Right ventricle myocardium superior (tissue), 1 donor: ENCODE data around the gene MAP1B. TPM values are rescaled to one million over a fixed set of nuclear protein-coding genes. Genes with fewer than 3 reads are reported as not detected.
A peak's percentile ranks its signal among the peaks of the same experiment; 100 is the strongest.

Experiments used
- ATAC-seq: fragments of 200-7000 bp; cut with Tn5 transposase; one replicate; pipeline ENCODE4 v1.9.1; 2020; ENCODE audit warnings: mild to moderate bottlenecking; ENCODE audit not compliant: poor library complexity
- DNase-seq: peaks from one replicate; pipeline ENCODE4 v3.0.0-alpha.2; 2020
- intact Hi-C: fragments of 100-400 bp; cut with DNase I; formaldehyde crosslinking; loops from one replicate; pipeline ENCODE4 v1.11.2; 2022
- total RNA-seq: library from RNA; stranded (reverse); fragmentation: NEBNext Ultra II Directional; extraction: Animal tissue kit (Norgen Biotek cat#: 25700); gene quantifications from one replicate; pipeline ENCODE4 v1.2.1, GENCODE V29; 2021
- donor health status: DM: no; HTN: yes; CAD: no; lungs with severe emphysema.

Gene MAP1B
- total RNA-seq, 1 donor from 2014 or later: 49.7 TPM

GRCh38 chr5:72172786-72173185, 65.5 kb downstream of the MAP1B start:
- intact Hi-C loops: no loop called here
- ATAC-seq (no peak), DNase-seq (no peak)

- ATAC-seq (no peak), DNase-seq (no peak)
- intact Hi-C loops: no loop called here
Observed at GRCh38 chr5:72177538-72177937, 70.3 kb downstream of the MAP1B start.

- ATAC-seq (peak; percentile 86), DNase-seq (peak; percentile 68)
- intact Hi-C loops: no loop called here
Observed at GRCh38 chr5:72179028-72179815, 71.9 kb downstream of the MAP1B start.

GRCh38 chr5:72179816-72180440, 72.7 kb downstream of the MAP1B start:
- intact Hi-C loops: no loop called here
- ATAC-seq: no peak
- DNase-seq: no peak

GRCh38 chr5:72180925-72181324, 73.7 kb downstream of the MAP1B start:
- intact Hi-C loops: no loop called here
- DNase-seq: no peak
- ATAC-seq: no peak

GRCh38 chr5:72182686-72183085, 75.4 kb downstream of the MAP1B start:
- DNase-seq: no peak
- intact Hi-C loops: no loop called here
- ATAC-seq: no peak

- intact Hi-C loops: no loop called here
- ATAC-seq (no peak), DNase-seq (no peak)
Observed at GRCh38 chr5:72183101-72183520, 75.8 kb downstream of the MAP1B start.

GRCh38 chr5:72184408-72184807, 77.1 kb downstream of the MAP1B start:
- DNase-seq: no peak
- no peak for ATAC-seq
- intact Hi-C loops: no loop called here

- intact Hi-C loops: no loop called here
- ATAC-seq (peak; percentile 78), DNase-seq (no peak)
Observed at GRCh38 chr5:72185496-72186329, 78.4 kb downstream of the MAP1B start.

GRCh38 chr5:72187388-72188075, 80.3 kb downstream of the MAP1B start:
- intact Hi-C loops: no loop called here
- DNase-seq (no peak), ATAC-seq (no peak)

- DNase-seq: no peak
- intact Hi-C loops: no loop called here
- ATAC-seq: no peak
Observed at GRCh38 chr5:72188166-72188565, 80.9 kb downstream of the MAP1B start.

- no peak for ATAC-seq
Observed at GRCh38 chr5:72189146-72189545, 81.9 kb downstream of the MAP1B start.

GRCh38 chr5:72191404-72191803, 84.1 kb downstream of the MAP1B start:
- no peak for ATAC-seq
- intact Hi-C loops: no loop called here
- DNase-seq: no peak

More at GRCh38 chr5:72189146-72189545, 81.9 kb downstream of the MAP1B start:
- intact Hi-C loops: no loop called here
- DNase-seq: no peak

- no peak for DNase-seq
- no peak for ATAC-seq
- intact Hi-C loops: no loop called here
Observed at GRCh38 chr5:72194846-72195245, 87.6 kb downstream of the MAP1B start.

GRCh38 chr5:72195581-72195980, 88.3 kb downstream of the MAP1B start:
- ATAC-seq: no peak
- DNase-seq: no peak
- intact Hi-C loops: no loop called here

GRCh38 chr5:72197393-72197792, 90.1 kb downstream of the MAP1B start:
- intact Hi-C loops: no loop called here
- DNase-seq (no peak), ATAC-seq (no peak)

GRCh38 chr5:72199681-72200080, 92.4 kb downstream of the MAP1B start:
- intact Hi-C loops: no loop called here
- ATAC-seq (no peak), DNase-seq (no peak)

- ATAC-seq: no peak
- intact Hi-C loops: no loop called here
Observed at GRCh38 chr5:72202331-72202825, 95.1 kb downstream of the MAP1B start.

More at GRCh38 chr5:72202331-72202825, 95.1 kb downstream of the MAP1B start:
- no peak for DNase-seq
